Islet of Langerhans (tissue), 1 donor: Measurements from ENCODE around the gene NEURL2.
A peak's percentile ranks its signal among the peaks of the same experiment; 100 is the strongest.

Experiments used
- FAIRE-seq: peaks from one replicate; lab custom pipeline; 2011; peaks lifted over from hg19 to GRCh38; lab: Jason Lieb, UNC

Gene NEURL2

GRCh38 chr20:45873409-45874103, 17.5 kb downstream of the NEURL2 start:
- FAIRE-seq: no peak

- FAIRE-seq: no peak
Observed at GRCh38 chr20:45872626-45873025, 18.4 kb downstream of the NEURL2 start.

DNA sequence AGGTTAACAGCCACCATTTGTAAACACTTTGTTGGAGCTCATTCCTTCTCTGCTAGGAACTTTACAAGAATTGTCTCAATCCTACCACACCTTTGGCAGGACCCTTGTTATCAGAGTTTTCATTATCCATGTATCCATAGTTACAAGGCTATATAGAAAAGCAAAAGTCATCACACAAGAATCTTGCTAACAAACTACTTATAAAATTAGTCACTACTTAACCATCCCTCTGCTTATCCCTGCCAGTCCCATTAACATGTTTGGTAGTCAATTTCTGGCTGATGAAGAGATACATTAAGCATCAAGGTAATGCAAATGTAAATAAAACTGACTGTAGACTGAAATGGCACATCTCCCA, 23.2 kb downstream of the NEURL2 start:
- FAIRE-seq: no peak

DNA sequence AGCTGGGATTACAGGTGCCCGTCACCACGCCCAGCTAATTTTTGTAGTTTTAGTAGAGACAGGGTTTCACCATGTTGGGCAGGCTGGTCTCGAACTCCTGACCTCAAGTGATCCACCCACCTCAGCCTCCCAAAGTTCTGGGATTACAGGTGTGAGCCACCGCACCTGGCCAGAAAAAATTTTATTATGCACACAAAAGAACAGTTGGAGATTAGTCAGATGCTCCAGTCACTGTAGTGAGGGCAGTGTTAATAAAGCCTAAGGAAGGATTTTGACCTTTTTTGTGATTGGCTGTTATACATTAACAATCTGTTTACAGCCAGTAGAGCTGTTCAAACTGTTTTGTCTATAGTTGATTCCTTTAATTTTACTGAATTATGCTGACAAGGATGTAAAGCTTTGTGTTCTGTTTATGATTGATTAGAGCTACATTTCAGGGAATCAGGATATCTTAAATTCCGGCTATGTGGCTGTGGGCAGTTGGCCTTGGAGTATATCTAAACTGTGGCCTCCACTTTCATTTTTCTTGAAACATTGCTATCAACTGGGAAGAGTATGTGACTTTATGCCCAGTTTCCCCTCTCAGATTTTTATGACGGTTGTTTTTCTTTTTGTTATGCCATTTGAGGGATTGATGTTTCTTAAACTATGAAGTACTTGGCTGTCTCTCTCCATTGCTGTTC, 23.7 kb downstream of the NEURL2 start:
- FAIRE-seq: no peak

DNA sequence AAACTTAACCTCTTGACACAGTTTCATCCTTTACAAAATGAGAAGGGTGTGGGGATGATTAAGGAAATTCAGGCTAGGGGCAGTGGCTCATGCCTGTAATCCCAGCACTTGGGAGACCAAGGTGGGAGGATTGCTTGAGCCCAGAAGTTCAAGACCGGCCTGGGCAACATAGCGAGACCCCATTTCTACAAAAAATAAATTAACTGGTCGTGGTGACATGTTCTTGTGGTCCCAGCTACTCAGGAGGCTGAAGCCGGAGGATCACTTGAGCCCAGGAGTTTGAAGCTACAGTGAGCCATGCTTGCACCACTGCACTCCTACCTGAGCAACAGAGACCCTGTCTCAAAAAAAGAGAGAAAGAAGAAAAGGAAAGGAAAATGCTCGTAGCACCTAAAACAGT, 24.6 kb downstream of the NEURL2 start:
- no peak for FAIRE-seq

DNA sequence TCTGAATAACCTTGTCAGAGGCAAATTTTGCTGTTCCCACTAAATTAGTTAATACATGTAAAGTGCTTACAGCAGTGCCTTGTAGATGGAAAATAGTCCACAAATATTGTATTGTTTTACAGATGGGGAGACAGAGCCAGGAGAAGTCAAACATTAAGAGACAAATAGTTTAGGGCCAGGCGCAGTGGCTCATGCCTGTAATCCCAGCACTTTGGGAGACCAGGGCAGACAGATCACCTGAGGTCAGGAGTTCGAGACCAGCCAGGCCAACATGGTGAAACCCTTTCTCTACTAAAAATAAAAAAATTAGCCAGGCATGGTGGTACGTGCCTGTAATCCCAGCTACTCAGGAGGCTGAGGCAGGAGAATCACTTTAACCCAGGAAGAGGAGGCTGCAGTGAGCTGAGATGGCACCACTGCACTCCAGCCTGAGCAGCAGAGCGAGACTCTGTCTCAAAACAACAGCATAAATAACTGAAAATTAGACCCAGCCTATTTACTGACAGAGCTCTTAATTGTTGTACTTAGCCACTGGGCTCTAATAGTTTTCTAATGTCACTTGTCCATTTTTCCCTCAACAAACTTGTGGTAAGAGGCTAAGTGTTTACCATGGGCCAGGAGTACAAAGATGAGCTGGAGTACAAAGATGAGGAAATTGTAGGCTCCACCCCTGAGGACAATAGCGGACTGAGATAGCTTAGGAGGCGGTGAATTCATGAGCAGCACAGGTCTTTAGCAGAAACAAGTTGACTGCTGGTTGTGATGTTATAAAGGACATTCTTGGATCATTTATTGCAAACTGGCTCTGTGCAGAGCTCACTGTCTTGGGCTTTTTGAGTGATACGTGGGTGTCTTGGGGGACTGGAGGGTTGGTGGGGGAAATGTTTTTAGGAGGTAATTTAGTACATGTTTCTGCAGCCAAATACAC, 27.2 kb downstream of the NEURL2 start:
- FAIRE-seq: no peak

- no peak for FAIRE-seq
Observed at GRCh38 chr20:45861221-45862075, 29.6 kb downstream of the NEURL2 start.

GRCh38 chr20:45860560-45861220, 30.3 kb downstream of the NEURL2 start:
- FAIRE-seq: no peak

- FAIRE-seq: no peak
Observed at GRCh38 chr20:45859916-45860315, 31.1 kb downstream of the NEURL2 start.

GRCh38 chr20:45857882-45858216, 33.2 kb downstream of the NEURL2 start:
- no peak for FAIRE-seq

- peak; percentile 93 for FAIRE-seq
Observed at GRCh38 chr20:45857114-45857881, 33.7 kb downstream of the NEURL2 start, which contains the start of the genes ACOT8 and ZSWIM3. Gene ACOT8 (minus strand): TSS chr20:45857392. CDS start chr20:45857315, 77 bp downstream. Gene ZSWIM3 (plus strand): TSS chr20:45857614. CDS start chr20:45857826, 212 bp downstream.

DNA sequence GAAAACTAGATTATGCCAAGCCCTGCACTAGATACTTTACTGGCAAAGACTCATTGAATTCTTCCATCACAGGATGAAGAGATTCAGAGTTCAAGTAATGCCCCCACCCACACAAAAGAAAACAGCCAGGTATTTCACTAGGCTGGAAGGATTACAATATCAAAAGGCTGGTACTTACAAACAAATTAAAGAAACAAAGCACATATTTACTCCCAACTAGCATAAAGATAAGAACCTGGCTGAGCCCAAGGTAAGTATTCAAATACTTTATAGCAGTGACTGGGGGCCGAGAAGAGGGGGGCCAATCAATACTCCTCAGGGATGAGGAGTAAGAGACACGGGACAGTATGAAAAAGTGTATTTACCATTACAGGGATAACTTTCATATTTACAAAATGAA, 37.5 kb downstream of the NEURL2 start:
- FAIRE-seq: no peak

DNA sequence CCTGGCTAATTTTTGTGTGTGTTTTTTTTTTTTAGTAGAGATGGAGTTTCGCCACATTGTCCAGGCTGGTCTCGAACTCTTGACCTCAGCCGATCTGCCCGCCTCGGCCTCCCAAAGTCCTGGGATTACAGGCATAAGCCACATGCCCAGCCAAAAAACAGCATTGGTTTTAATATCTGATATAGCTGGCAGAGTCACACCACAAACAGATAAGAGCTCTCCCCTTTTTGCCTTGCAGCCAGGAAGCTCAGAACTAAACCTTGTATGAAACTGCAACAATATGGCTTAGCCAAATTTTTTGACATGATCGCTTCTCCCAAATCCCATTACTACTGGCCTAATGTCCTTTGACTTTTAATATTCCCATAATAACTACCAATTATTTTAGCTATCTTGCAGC, 38.7 kb downstream of the NEURL2 start:
- FAIRE-seq: no peak

DNA sequence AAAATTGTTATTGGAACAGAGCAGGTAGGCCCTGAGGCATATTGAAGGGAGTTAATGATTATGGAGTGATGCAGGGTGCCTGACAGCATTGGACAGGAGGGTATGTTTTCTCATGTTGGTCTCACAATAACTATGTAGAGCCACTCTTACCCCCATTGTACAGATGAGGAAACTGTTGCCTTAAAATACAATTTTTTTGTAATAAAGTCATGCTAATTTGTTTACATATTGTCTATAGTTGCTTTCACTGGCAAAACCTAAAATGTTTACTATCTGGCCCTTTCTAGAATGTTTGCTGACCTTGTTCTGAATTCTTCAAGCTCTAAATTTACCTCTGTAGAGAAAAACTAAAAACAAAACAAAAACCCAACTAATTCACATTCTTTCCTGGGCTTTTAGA, 39.5 kb downstream of the NEURL2 start:
- no peak for FAIRE-seq

GRCh38 chr20:45850926-45851325, 40.1 kb downstream of the NEURL2 start:
- no peak for FAIRE-seq

DNA sequence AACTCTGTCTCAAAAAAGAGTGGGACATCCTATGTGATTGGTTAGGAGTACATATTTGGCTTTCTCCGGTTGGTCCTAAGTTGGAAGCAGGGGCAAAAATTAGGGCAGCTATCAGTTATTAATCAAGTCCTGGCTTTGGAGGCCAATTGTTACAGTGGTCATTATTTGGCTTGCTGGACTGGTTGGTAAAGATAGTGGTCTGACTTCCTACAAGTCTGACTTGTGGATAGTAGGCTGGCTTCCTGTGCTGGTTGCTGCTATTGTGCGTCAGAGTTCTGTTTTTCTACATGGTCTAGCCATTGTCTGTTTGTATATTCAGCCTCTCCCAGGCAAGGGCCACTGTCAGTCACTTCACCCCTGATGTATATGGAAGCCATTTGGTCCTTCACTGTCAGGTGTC, 40.8 kb downstream of the NEURL2 start:
- no peak for FAIRE-seq

GRCh38 chr20:45848969-45849582, 41.9 kb downstream of the NEURL2 start:
- no peak for FAIRE-seq

DNA sequence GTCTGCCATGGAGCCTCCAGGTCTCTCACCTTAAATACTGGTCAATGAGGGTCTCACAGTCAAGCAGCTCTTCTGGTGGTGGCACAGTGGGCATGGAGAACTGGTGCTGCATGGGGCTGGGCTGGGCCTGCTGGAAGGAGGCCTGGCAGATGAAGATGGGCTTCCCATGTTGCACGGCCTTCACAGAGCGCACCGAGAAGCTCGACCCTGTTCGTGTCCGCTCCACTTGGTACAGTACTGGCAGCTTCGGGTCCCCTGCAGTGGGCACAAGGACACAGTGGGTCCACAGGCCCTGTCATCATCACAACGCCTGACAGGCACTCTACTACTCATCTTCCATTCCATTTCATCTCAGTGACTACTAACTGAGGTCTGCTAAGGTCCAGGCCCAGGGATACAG, 42.6 kb downstream of the NEURL2 start:
- no peak for FAIRE-seq

GRCh38 chr20:45845452-45845851, 45.6 kb downstream of the NEURL2 start:
- no peak for FAIRE-seq

DNA sequence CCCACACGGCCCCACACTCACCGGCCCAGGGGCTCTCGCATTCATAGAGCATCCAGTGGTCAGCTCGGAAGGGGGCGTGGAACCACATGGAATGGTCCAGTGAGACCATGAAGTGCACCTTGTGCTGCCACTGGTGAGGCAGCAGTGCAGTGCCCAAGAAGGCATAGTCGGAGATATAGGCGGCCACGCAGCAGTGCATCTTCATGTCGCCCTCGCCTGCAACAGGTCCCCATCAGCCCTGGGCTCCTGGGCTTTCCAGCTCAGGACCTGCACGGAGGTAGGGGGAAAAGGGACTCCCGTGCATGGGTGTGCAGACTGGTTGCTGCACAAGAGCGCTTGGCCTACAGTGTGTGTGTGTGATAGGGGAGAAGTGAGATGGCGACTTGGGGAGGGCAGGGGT, 47.5 kb downstream of the NEURL2 start:
- FAIRE-seq: no peak
